A549 (cell line): ENCODE results near the gene DPYD. TPM values are rescaled to one million over a fixed set of nuclear protein-coding genes. Genes with fewer than 3 reads are reported as not detected.

Experiments
- ATAC-seq, 2 experiments: fragments of 200-7000 bp in 1 of 2; fragments of >200 bp in 1 of 2; cut with Nextera tagmentation in 1 of 2; cut with Tn5 transposase in 1 of 2; 3 replicates each; pipeline versions ENCODE4 v1.8.0 to v1.9.1; 2018 to 2020; ENCODE audit warnings: mild to moderate bottlenecking in 1 of 2, moderate library complexity in 1 of 2
- CTCF ChIA-PET: fragments of 300-600 bp; sonication (Branson Sonifier 250); formaldehyde crosslinking; extraction: SDS; loops from one replicate; lab custom pipeline; 2021; ENCODE audit warnings: antibody characterized with exemption, inconsistent platforms; lab: Yijun Ruan, JAX
- POLR2A ChIA-PET: fragments of 350-600 bp; formaldehyde crosslinking; extraction: SDS; loops from one replicate; lab custom pipeline; 2021; ENCODE audit warnings: antibody characterized with exemption, inconsistent platforms; lab: Yijun Ruan, JAX
- DNase-seq, 2 experiments: peaks; one replicate each; pipeline versions ENCODE4 v3.0.0 to v3.0.0-alpha.2; 2011 to 2016; ENCODE audit warnings: low read depth in 1 of 2, low spot score in 1 of 2
- FAIRE-seq: peaks from 2 replicates; lab custom pipeline; 2011; peaks lifted over from hg19 to GRCh38; lab: Jason Lieb, UNC
- H3K27ac ChIP-seq, 2 experiments: fragments of >200 bp; sonication (Bioruptor Twin); formaldehyde crosslinking; 3 replicates each; pipeline ENCODE4 v1.5.1; 2016 to 2017
- H3K4me1 ChIP-seq: fragments of >200 bp; sonication (Bioruptor Twin); formaldehyde crosslinking; 3 replicates; pipeline ENCODE4 v1.6.1; 2016
- H3K4me2 ChIP-seq: fragments of >200 bp; sonication (Bioruptor Twin); formaldehyde crosslinking; 3 replicates; pipeline ENCODE4 v1.6.1; 2016
- H3K4me3 ChIP-seq: fragments of >200 bp; sonication (Bioruptor Twin); formaldehyde crosslinking; 3 replicates; pipeline ENCODE4 v1.5.1; 2016
- H3K9me3 ChIP-seq: fragments of >200 bp; sonication (Bioruptor Twin); formaldehyde crosslinking; 3 replicates; pipeline ENCODE4 v1.6.1; 2016
- ATOH8 ChIP-seq: fragments of 250-450 bp; sonication (Bioruptor Pico); IDR thresholded peaks from 2 replicates; pipeline ENCODE4 v1.5.0; 2020; ENCODE audit warnings: low read depth, mild to moderate bottlenecking, moderate library complexity
- BHLHE40 ChIP-seq: IDR thresholded peaks from 2 replicates; pipeline ENCODE4 v1.6.1; 2012; ENCODE audit warnings: low read depth, low read length, inconsistent platforms
- CHD4 ChIP-seq: fragments of 200-600 bp; sonication (generic); IDR thresholded peaks from 2 replicates; pipeline ENCODE4 v1.6.1; 2016; ENCODE audit warnings: antibody characterized with exemption, mild to moderate bottlenecking, borderline replicate concordance
- E2F6 ChIP-seq: IDR thresholded peaks from 2 replicates; pipeline ENCODE4 v1.6.1; 2012; ENCODE audit warnings: low read depth, borderline replicate concordance
- EHMT2 ChIP-seq: fragments of 200-600 bp; sonication (generic); IDR thresholded peaks from 2 replicates; pipeline ENCODE4 v1.6.1; 2016; ENCODE audit warnings: antibody characterized with exemption, low read depth, mild to moderate bottlenecking, moderate library complexity
- EP300 ChIP-seq, 2 experiments: fragments of >200 bp; sonication (Bioruptor Twin); formaldehyde crosslinking; IDR thresholded peaks; 2 replicates in 1 of 2; 3 replicates in 1 of 2; pipeline ENCODE4 v1.6.1; 2016 to 2017
- ESRRA ChIP-seq: fragments of 150-350 bp; IDR thresholded peaks from 2 replicates; pipeline ENCODE4 v1.6.1; 2014; ENCODE audit warnings: mild to moderate bottlenecking, low read length, borderline replicate concordance
- HES2 ChIP-seq: fragments of >200 bp; sonication (Bioruptor Twin); formaldehyde crosslinking; IDR thresholded peaks from 2 replicates; pipeline ENCODE4 v1.6.1; 2016
- HEYL ChIP-seq: fragments of 250-450 bp; sonication (Bioruptor Pico); IDR thresholded peaks from 2 replicates; pipeline ENCODE4 v1.8.0; 2021; ENCODE audit warnings: mild to moderate bottlenecking, moderate library complexity
- JUN ChIP-seq, 2 experiments: fragments of >200 bp; sonication (Bioruptor Twin); formaldehyde crosslinking; IDR thresholded peaks; 2 replicates in 1 of 2; 3 replicates in 1 of 2; pipeline ENCODE4 v1.6.1; 2016 to 2017
- KDM1A ChIP-seq: fragments of 200-600 bp; sonication (generic); IDR thresholded peaks from 2 replicates; pipeline ENCODE4 v1.6.1; 2016; ENCODE audit warnings: low read depth, mild to moderate bottlenecking
- KDM5A ChIP-seq: fragments of 200-600 bp; sonication (generic); IDR thresholded peaks from 2 replicates; pipeline ENCODE4 v1.6.1; 2016; ENCODE audit warnings: antibody characterized with exemption, mild to moderate bottlenecking
- MAX ChIP-seq: IDR thresholded peaks from 2 replicates; pipeline ENCODE4 v1.6.1; 2012
- NFE2L2 ChIP-seq: fragments of 150-350 bp; conservative IDR thresholded peaks from 2 replicates; pipeline ENCODE4 v1.6.1; 2014; ENCODE audit warnings: low read length
- NPAS2 ChIP-seq: fragments of 250-450 bp; sonication (Bioruptor Pico); IDR thresholded peaks from 2 replicates; pipeline ENCODE4 v1.8.0; 2022; ENCODE audit warnings: mild to moderate bottlenecking, moderate library complexity, borderline replicate concordance
- RCOR1 ChIP-seq: fragments of 150-350 bp; IDR thresholded peaks from 2 replicates; pipeline ENCODE4 v1.6.1; 2014; ENCODE audit warnings: antibody characterized with exemption, low read length, low read depth
- SMC3 ChIP-seq: fragments of >200 bp; sonication (Bioruptor Twin); formaldehyde crosslinking; IDR thresholded peaks from 3 replicates; pipeline ENCODE4 v1.6.1; 2018; ENCODE audit warnings: inconsistent platforms
- SREBF2 ChIP-seq: fragments of 450-650 bp; IDR thresholded peaks from 2 replicates; pipeline ENCODE4 v1.6.1; 2014; ENCODE audit warnings: mild to moderate bottlenecking, moderate library complexity
- ZFP36 ChIP-seq: fragments of 450-650 bp; IDR thresholded peaks from 2 replicates; pipeline ENCODE4 v1.6.1; 2014; ENCODE audit warnings: borderline replicate concordance; ENCODE audit not compliant: partially characterized antibody
- WGBS: methylation state at CpG from one replicate; pipeline ENCODE4 v1.1.6; 2017; ENCODE audit errors: missing lambda C conversion rate; 5-methylcytosine and 5-hydroxymethylcytosine counted together
- polyA plus RNA-seq, 4 experiments: library from polyadenylated mRNA; depleted of rRNA in 3 of 4; stranded (reverse); fragments of >200 nt; fragmentation: RNase III in 1 of 4; extraction: RNeasy Plus Mini Kit Qiagen cat#74134 plus additional on column Dnase treatment in 1 of 4; gene quantifications; 2 replicates in 3 of 4; 3 replicates in 1 of 4; pipeline ENCODE4 v1.2.3, GENCODE V29; 2011 to 2017
- TF ChIP-seq, protein P1 (sequence below): fragments of 200-600 bp; sonication (generic); IDR thresholded peaks from 2 replicates; pipeline ENCODE4 v1.6.1; 2016; ENCODE audit warnings: antibody characterized with exemption, mild to moderate bottlenecking, moderate library complexity

The DPYD gene
- polyA plus RNA-seq, 2 of the 4 experiments (the other 2 are of a cell fraction): 5.9 to 7.5 TPM

DNA sequence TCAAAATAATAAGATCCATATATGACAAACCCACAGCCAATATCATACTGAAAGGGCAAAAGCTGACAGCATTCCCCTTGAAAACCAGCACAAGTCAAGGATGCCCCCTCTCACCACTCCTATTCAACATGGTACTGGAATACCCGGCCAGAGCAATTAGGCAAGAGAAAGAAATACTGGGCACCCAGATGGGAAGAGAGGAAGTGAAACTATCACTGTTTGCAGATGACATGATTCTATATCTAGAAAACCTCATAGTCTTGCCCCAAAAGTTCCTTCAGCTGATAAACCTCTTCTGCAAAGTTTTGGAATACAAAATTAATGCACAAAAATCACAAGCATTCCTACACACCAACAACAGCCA, 756.6 kb downstream of the DPYD start:
- WGBS: 95% methylated on average over 1 of the region's 1 CpG
- FAIRE-seq (no peak), ATAC-seq (no peak), DNase-seq (no peak)
- Histone ChIP-seq H3K9me3 (no peaks in the 10 kb centered on the region), H3K4me3 (no peak overlapping the region), H3K4me1 (no peaks in the 10 kb centered on the region), H3K27ac (no peak overlapping the region), H3K4me2 (no peak overlapping the region)
- POLR2A ChIA-PET: no interaction called here
- CTCF ChIA-PET: no interaction called here
- no peak for TF ChIP-seq NPAS2
- TF ChIP-seq KDM5A: no peak
- TF ChIP-seq MAX: no peak
- no peak for TF ChIP-seq HEYL
- TF ChIP-seq SREBF2: no peak
- TF ChIP-seq CHD4: no peak
- TF ChIP-seq ZFP36: no peak

DNA sequence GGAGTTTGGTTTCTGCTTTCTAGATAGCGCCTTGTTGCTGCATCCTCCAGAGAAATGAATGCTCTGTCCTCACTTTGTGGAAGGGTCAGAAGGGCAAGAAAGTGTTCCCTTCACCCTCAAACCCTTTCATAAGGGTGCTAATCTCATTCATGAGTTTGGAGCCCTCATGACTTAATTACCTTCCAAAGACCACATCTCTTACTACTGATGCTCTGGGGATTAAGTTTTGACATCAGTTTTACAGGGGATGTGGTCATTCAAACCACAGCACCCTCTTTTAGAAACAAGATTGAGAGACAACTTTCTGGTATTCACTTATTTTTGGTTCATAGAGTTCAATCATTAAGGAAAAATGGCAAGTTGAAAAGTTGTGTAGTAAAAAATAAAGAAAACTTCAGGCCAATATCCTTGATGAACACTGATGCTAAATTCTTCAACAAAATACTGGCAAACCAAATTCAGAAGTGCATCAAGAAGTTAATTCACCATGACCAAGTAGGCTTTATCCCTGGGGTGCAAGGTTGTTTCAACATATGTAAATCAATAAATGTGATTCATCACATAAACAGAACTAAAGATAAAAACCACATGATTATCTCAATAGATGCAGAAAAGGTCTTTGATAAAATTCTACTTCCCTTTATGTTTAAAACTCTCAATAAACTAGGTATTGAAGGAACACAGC, 757.1 kb downstream of the DPYD start:
- FAIRE-seq (no peak), DNase-seq (no peak), ATAC-seq (no peak)
- POLR2A ChIA-PET: no interaction called here
- Histone ChIP-seq H3K4me2 (no peak overlapping the region), H3K4me1 (no peaks in the 10 kb centered on the region), H3K9me3 (no peaks in the 10 kb centered on the region), H3K4me3 (no peak overlapping the region), H3K27ac (no peak overlapping the region)
- CTCF ChIA-PET: no interaction called here
- 63% methylated on average over 1 of the region's 1 CpG for WGBS
- TF ChIP-seq EP300 (IDR thresholded peaks at IDR 0.05): no peak
- no peak for TF ChIP-seq JUN (IDR thresholded peaks at IDR 0.05)
- no peak for TF ChIP-seq E2F6
- TF ChIP-seq CHD4: no peak
- TF ChIP-seq RCOR1: no peak
- no peak for TF ChIP-seq KDM1A
- no peak for TF ChIP-seq EHMT2
- no peak for TF ChIP-seq BHLHE40
- TF ChIP-seq ESRRA: no peak
- no peak for TF ChIP-seq ATOH8
- TF ChIP-seq SMC3: no peak
- TF ChIP-seq, protein P1, sequence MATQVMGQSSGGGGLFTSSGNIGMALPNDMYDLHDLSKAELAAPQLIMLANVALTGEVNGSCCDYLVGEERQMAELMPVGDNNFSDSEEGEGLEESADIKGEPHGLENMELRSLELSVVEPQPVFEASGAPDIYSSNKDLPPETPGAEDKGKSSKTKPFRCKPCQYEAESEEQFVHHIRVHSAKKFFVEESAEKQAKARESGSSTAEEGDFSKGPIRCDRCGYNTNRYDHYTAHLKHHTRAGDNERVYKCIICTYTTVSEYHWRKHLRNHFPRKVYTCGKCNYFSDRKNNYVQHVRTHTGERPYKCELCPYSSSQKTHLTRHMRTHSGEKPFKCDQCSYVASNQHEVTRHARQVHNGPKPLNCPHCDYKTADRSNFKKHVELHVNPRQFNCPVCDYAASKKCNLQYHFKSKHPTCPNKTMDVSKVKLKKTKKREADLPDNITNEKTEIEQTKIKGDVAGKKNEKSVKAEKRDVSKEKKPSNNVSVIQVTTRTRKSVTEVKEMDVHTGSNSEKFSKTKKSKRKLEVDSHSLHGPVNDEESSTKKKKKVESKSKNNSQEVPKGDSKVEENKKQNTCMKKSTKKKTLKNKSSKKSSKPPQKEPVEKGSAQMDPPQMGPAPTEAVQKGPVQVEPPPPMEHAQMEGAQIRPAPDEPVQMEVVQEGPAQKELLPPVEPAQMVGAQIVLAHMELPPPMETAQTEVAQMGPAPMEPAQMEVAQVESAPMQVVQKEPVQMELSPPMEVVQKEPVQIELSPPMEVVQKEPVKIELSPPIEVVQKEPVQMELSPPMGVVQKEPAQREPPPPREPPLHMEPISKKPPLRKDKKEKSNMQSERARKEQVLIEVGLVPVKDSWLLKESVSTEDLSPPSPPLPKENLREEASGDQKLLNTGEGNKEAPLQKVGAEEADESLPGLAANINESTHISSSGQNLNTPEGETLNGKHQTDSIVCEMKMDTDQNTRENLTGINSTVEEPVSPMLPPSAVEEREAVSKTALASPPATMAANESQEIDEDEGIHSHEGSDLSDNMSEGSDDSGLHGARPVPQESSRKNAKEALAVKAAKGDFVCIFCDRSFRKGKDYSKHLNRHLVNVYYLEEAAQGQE: no peak
- TF ChIP-seq KDM5A: no peak
- TF ChIP-seq HES2: no peak
- no peak for TF ChIP-seq NFE2L2
